Smooth muscle cell (in vitro differentiated cells): ENCODE results near the gene MTUS2. TPM values are rescaled to one million over a fixed set of nuclear protein-coding genes. Genes with fewer than 3 reads are reported as not detected.

Experiments
- DNase-seq: peaks from one replicate; lab custom pipeline; 2025; ENCODE audit not compliant: unreplicated experiment; lab: John Stamatoyannopoulos, UW
- H2AFZ ChIP-seq: fragments of 200-600 bp; sonication (generic); 2 replicates; pipeline ENCODE4 v1.6.0; 2016; ENCODE audit warnings: antibody characterized with exemption, low read depth, mild to moderate bottlenecking
- H3F3A ChIP-seq: fragments of 200-600 bp; sonication (generic); 2 replicates; pipeline ENCODE4 v1.6.0; 2017; ENCODE audit warnings: antibody characterized with exemption, low read depth
- H3K27ac ChIP-seq: fragments of 200-600 bp; sonication (generic); 2 replicates; pipeline ENCODE4 v1.5.1; 2016; ENCODE audit warnings: low read depth, mild to moderate bottlenecking
- H3K27me3 ChIP-seq: fragments of 200-600 bp; sonication (generic); 2 replicates; pipeline ENCODE4 v1.6.1; 2016; ENCODE audit warnings: low read depth, mild to moderate bottlenecking
- H3K36me3 ChIP-seq: fragments of 200-600 bp; sonication (generic); 2 replicates; pipeline ENCODE4 v1.5.1; 2016; ENCODE audit warnings: low read depth
- H3K4me1 ChIP-seq: fragments of 200-600 bp; sonication (generic); 2 replicates; pipeline ENCODE4 v1.5.1; 2016; ENCODE audit warnings: low read depth
- H3K4me2 ChIP-seq: fragments of 200-600 bp; sonication (generic); 2 replicates; pipeline ENCODE4 v1.6.0; 2016; ENCODE audit warnings: mild to moderate bottlenecking
- H3K4me3 ChIP-seq: fragments of 200-600 bp; sonication (generic); 2 replicates; pipeline ENCODE4 v1.5.1; 2016; ENCODE audit warnings: mild to moderate bottlenecking
- H3K79me2 ChIP-seq: fragments of 200-600 bp; sonication (generic); 2 replicates; pipeline ENCODE4 v1.6.0; 2016; ENCODE audit warnings: low read depth, mild to moderate bottlenecking
- H3K9ac ChIP-seq: fragments of 200-600 bp; sonication (generic); 2 replicates; pipeline ENCODE4 v1.6.0; 2016; ENCODE audit warnings: low read depth
- H3K9me3 ChIP-seq: fragments of 200-600 bp; sonication (generic); replicated peaks from 2 replicates; pipeline ENCODE4 v1.5.1; 2016; ENCODE audit warnings: low read depth
- H4K20me1 ChIP-seq: fragments of 200-600 bp; sonication (generic); 2 replicates; pipeline ENCODE4 v1.6.0; 2016; ENCODE audit warnings: low read depth
- CTCF ChIP-seq: fragments of 200-600 bp; sonication (generic); IDR thresholded peaks from 2 replicates; pipeline ENCODE4 v1.5.1; 2017; ENCODE audit warnings: borderline replicate concordance, mild to moderate bottlenecking, antibody characterized with exemption; ENCODE audit not compliant: insufficient read depth, poor library complexity, severe bottlenecking
- WGBS: methylation state at CpG from one replicate; pipeline ENCODE4 v1.1.7; 2016; ENCODE audit warnings: low lambda C conversion rate; 5-methylcytosine and 5-hydroxymethylcytosine counted together
- polyA plus RNA-seq: library from polyadenylated mRNA; unstranded; fragments of >200 nt; fragmentation: Nextera tagmentation; extraction: Ambion mirVana; gene quantifications from 2 replicates; pipeline ENCODE4 v1.2.1, GENCODE V29; 2016
- total RNA-seq: library from RNA; depleted of rRNA; stranded (reverse); fragments of >200 nt; gene quantifications from 2 replicates; pipeline ENCODE4 v1.2.3, GENCODE V29; 2014

Gene MTUS2
- total and polyA plus RNA-seq, 2 experiments from 2014 or later: 0.06 to 0.63 TPM

- H3K27ac ChIP-seq: no peak overlapping the region
- H3F3A ChIP-seq: no peaks in the 10 kb centered on the region
- no peaks in the 10 kb centered on the region for H3K27me3 ChIP-seq
- DNase-seq: no peak
- no peak overlapping the region for H2AFZ ChIP-seq
- no peak overlapping the region for H3K4me3 ChIP-seq
- no peaks in the 10 kb centered on the region for H3K79me2 ChIP-seq
- H4K20me1 ChIP-seq: peaks cover 4% of the 10 kb centered on the region
- TF ChIP-seq CTCF: no peak
- no peaks in the 10 kb centered on the region for H3K4me1 ChIP-seq
- no peak overlapping the region for H3K4me2 ChIP-seq
- no peaks in the 10 kb centered on the region for H3K9me3 ChIP-seq
- no peak overlapping the region for H3K9ac ChIP-seq
- WGBS: 94% methylated on average over 12 of the region's 12 CpGs
- H3K36me3 ChIP-seq: no peaks in the 10 kb centered on the region
Observed at GRCh38 chr13:29511106-29511796, 691.1 kb downstream of the MTUS2 start.

- H3K27me3 ChIP-seq: no peaks in the 10 kb centered on the region
- no peak overlapping the region for H2AFZ ChIP-seq
- no peak overlapping the region for H3K27ac ChIP-seq
- H4K20me1 ChIP-seq: peaks cover 4% of the 10 kb centered on the region
- no peak overlapping the region for H3K4me2 ChIP-seq
- no peak overlapping the region for H3K9ac ChIP-seq
- H3F3A ChIP-seq: no peaks in the 10 kb centered on the region
- H3K79me2 ChIP-seq: no peaks in the 10 kb centered on the region
- WGBS: 83% methylated on average over 8 of the region's 8 CpGs
- H3K36me3 ChIP-seq: no peaks in the 10 kb centered on the region
- no peak overlapping the region for H3K4me3 ChIP-seq
- no peaks in the 10 kb centered on the region for H3K4me1 ChIP-seq
- no peaks in the 10 kb centered on the region for H3K9me3 ChIP-seq
- TF ChIP-seq CTCF: no peak
- DNase-seq: no peak
Observed at GRCh38 chr13:29511980-29512379, 691.8 kb downstream of the MTUS2 start.

- Histone ChIP-seq H4K20me1 (peaks cover 3% of the 10 kb centered on the region), H3K9me3 (no peaks in the 10 kb centered on the region), H3K4me1 (no peaks in the 10 kb centered on the region), H3K4me3 (no peak overlapping the region), H3K27me3 (no peaks in the 10 kb centered on the region), H3K79me2 (no peaks in the 10 kb centered on the region), H2AFZ (no peak overlapping the region), H3K9ac (no peak overlapping the region), H3K4me2 (no peak overlapping the region), H3K36me3 (no peaks in the 10 kb centered on the region), H3K27ac (no peak overlapping the region), H3F3A (no peaks in the 10 kb centered on the region)
- DNase-seq: no peak
- no peak for TF ChIP-seq CTCF
- 87% methylated on average over 24 of the region's 24 CpGs for WGBS
Observed at GRCh38 chr13:29513002-29513980, 693.2 kb downstream of the MTUS2 start.
